Measurements from ENCODE around the gene SLC39A5. TPM values are rescaled to one million over a fixed set of nuclear protein-coding genes. Genes with fewer than 3 reads are reported as not detected.
"Not testable (repeated sequence)": the region's sequence is repeated elsewhere in the genome, so short reads cannot be mapped to it uniquely, and the experiment has no call there.

Gene SLC39A5
- total RNA-seq, 5 donors from 2014 or later (not counting 1 experiment from before 2014, with no cell fraction given): 0.57 to 1.4 (median 0.58) TPM; not detected in 2

- no peak overlapping the region for H3K4me3 Mint-ChIP-seq
- H3K4me3 ChIP-seq (ENCODE audit: control insufficient read depth in 1 of 2, extremely low read depth in 1 of 2, low read length in 1 of 2): no peak overlapping the region
- H3K9me3 ChIP-seq: no peaks in the 10 kb centered on the region
- H3K27ac Mint-ChIP-seq: no peak overlapping the region
- ChIA-PET CTCF (no interaction called here), POLR2A (no interaction called here)
- H3K27me3 ChIP-seq (replicated peaks in 1 of 2; ENCODE audit: control insufficient read depth in 2 of 2, extremely low read depth in 1 of 2, insufficient read depth in 2 of 2, low read length in 1 of 2): no peaks in the 10 kb centered on the region
- H3K4me1 ChIP-seq (ENCODE audit: control insufficient read depth in 1 of 2, extremely low read depth in 1 of 2, insufficient read depth in 2 of 2, low read length in 2 of 2): peaks cover 7 to 27% of the 10 kb centered on the region in 2 experiments
- ATAC-seq (replicated peaks in 1 of 4) (no peak), DNase-seq (no peak)
- peaks cover 6% of the 10 kb centered on the region for H3K36me3 Mint-ChIP-seq
- H3K27ac ChIP-seq (ENCODE audit: low read length): no peak overlapping the region
- no peaks in the 10 kb centered on the region for H3K27me3 Mint-ChIP-seq
- no peaks in the 10 kb centered on the region for H3K9me3 Mint-ChIP-seq
- peaks cover 20 to 25% (median 22%) of the 10 kb centered on the region in 3 donors for H3K4me1 Mint-ChIP-seq
- H3K36me3 ChIP-seq (ENCODE audit: control insufficient read depth in 2 of 2, extremely low read depth in 1 of 2, insufficient read depth in 1 of 2, low read length in 1 of 2): peaks cover 2 to 10% of the 10 kb centered on the region in 2 donors
- 91% methylated on average over 5 of the region's 8 CpGs for WGBS (ENCODE audit: insufficient coverage)
Observed at GRCh38 chr12:56260380-56260779, 30.5 kb downstream of the SLC39A5 start.

- ATAC-seq (replicated peaks in 1 of 4): no peak
- no peak for DNase-seq
- Mint-ChIP-seq H3K4me1 (peaks cover 18 to 24% (median 24%) of the 10 kb centered on the region in 3 donors), H3K9me3 (no peaks in the 10 kb centered on the region), H3K27me3 (no peaks in the 10 kb centered on the region), H3K27ac (no peak overlapping the region), H3K4me3 (no peak overlapping the region), H3K36me3 (peaks cover 4% of the 10 kb centered on the region)
- Histone ChIP-seq H3K9me3 (no peaks in the 10 kb centered on the region), H3K36me3 (ENCODE audit: control insufficient read depth in 2 of 2, extremely low read depth in 1 of 2, insufficient read depth in 1 of 2, low read length in 1 of 2) (peaks cover under 1 to 6% of the 10 kb centered on the region in 2 donors), H3K27me3 (replicated peaks in 1 of 2; ENCODE audit: control insufficient read depth in 2 of 2, extremely low read depth in 1 of 2, insufficient read depth in 2 of 2, low read length in 1 of 2) (no peaks in the 10 kb centered on the region), H3K4me3 (ENCODE audit: control insufficient read depth in 1 of 2, extremely low read depth in 1 of 2, low read length in 1 of 2) (no peak overlapping the region), H3K27ac (ENCODE audit: low read length) (no peak overlapping the region), H3K4me1 (ENCODE audit: control insufficient read depth in 1 of 2, extremely low read depth in 1 of 2, insufficient read depth in 2 of 2, low read length in 2 of 2) (peaks cover 7 to 31% of the 10 kb centered on the region in 2 experiments)
- POLR2A ChIA-PET: no interaction called here
- WGBS (ENCODE audit: insufficient coverage): 82% methylated on average over 3 of the region's 3 CpGs
- CTCF ChIA-PET: no interaction called here
Observed at GRCh38 chr12:56260921-56261320, 31.1 kb downstream of the SLC39A5 start.

- DNase-seq: no peak
- Histone ChIP-seq H3K36me3 (ENCODE audit: control insufficient read depth in 2 of 2, extremely low read depth in 1 of 2, insufficient read depth in 1 of 2, low read length in 1 of 2) (peaks cover 0 to 2% of the 10 kb centered on the region in 2 donors), H3K9me3 (no peaks in the 10 kb centered on the region), H3K27me3 (replicated peaks in 1 of 2; ENCODE audit: control insufficient read depth in 2 of 2, extremely low read depth in 1 of 2, insufficient read depth in 2 of 2, low read length in 1 of 2) (no peaks in the 10 kb centered on the region), H3K4me1 (ENCODE audit: control insufficient read depth in 1 of 2, extremely low read depth in 1 of 2, insufficient read depth in 2 of 2, low read length in 2 of 2) (peaks cover 12 to 33% of the 10 kb centered on the region in 2 experiments), H3K27ac (ENCODE audit: low read length) (no peak overlapping the region), H3K4me3 (ENCODE audit: control insufficient read depth in 1 of 2, extremely low read depth in 1 of 2, low read length in 1 of 2) (no peak overlapping the region)
- Mint-ChIP-seq H3K9me3 (no peaks in the 10 kb centered on the region), H3K4me3 (no peak overlapping the region), H3K4me1 (peaks cover 17 to 22% (median 22%) of the 10 kb centered on the region in 3 donors), H3K27me3 (no peaks in the 10 kb centered on the region), H3K27ac (no peak overlapping the region), H3K36me3 (no peaks in the 10 kb centered on the region)
- ChIA-PET CTCF (no interaction called here), POLR2A (no interaction called here)
- 78% methylated on average over 4 of the region's 5 CpGs for WGBS (ENCODE audit: insufficient coverage)
- ATAC-seq (replicated peaks in 1 of 4): no peak
Observed at GRCh38 chr12:56261503-56262232, 31.8 kb downstream of the SLC39A5 start.

GRCh38 chr12:56262955-56263354 lies 33.1 kb downstream of the SLC39A5 start:
- ATAC-seq (replicated peaks in 1 of 4); H3K9me3 Mint-ChIP-seq; H3K36me3 Mint-ChIP-seq; H3K27ac ChIP-seq (ENCODE audit: low read length); H3K9me3 ChIP-seq; H3K27me3 ChIP-seq (replicated peaks in 1 of 2; ENCODE audit: control insufficient read depth in 2 of 2, extremely low read depth in 1 of 2, insufficient read depth in 2 of 2, low read length in 1 of 2); H3K4me3 ChIP-seq (ENCODE audit: control insufficient read depth in 1 of 2, extremely low read depth in 1 of 2, low read length in 1 of 2); POLR2A ChIA-PET; H3K27me3 Mint-ChIP-seq; DNase-seq; H3K4me3 Mint-ChIP-seq; H3K27ac Mint-ChIP-seq; H3K36me3 ChIP-seq (ENCODE audit: control insufficient read depth in 2 of 2, extremely low read depth in 1 of 2, insufficient read depth in 1 of 2, low read length in 1 of 2): not testable (repeated sequence)
- WGBS (ENCODE audit: insufficient coverage): 60% methylated on average over 1 of the region's 7 CpGs
- peaks cover 9 to 29% of the 10 kb centered on the region in 2 experiments for H3K4me1 ChIP-seq (ENCODE audit: control insufficient read depth in 1 of 2, extremely low read depth in 1 of 2, insufficient read depth in 2 of 2, low read length in 2 of 2)
- CTCF ChIA-PET: interaction anchor here in 1 of 2 donors (0.7 kb wide), 2 partner anchors 44 to 399 kb away, joined by 3 to 4 read pairs; no protein-coding TSS in a partner anchor
- H3K4me1 Mint-ChIP-seq: peaks cover 23 to 26% (median 24%) of the 10 kb centered on the region in 3 donors

GRCh38 chr12:56266068-56266692 lies 36.3 kb downstream of the SLC39A5 start:
- not testable (repeated sequence) for H3K27me3 Mint-ChIP-seq; H3K36me3 Mint-ChIP-seq; H3K9me3 ChIP-seq; H3K9me3 Mint-ChIP-seq; DNase-seq; ATAC-seq (replicated peaks in 1 of 4); H3K27me3 ChIP-seq (replicated peaks in 1 of 2; ENCODE audit: control insufficient read depth in 2 of 2, extremely low read depth in 1 of 2, insufficient read depth in 2 of 2, low read length in 1 of 2)
- CTCF ChIA-PET: interaction anchor here (0.6 to 2.5 kb wide), 12 partner anchors 8 to 1400 kb away, joined by 3 to 13 read pairs (median 3); partner anchors contain the start of genes ANKRD52 (in 1 of the 2), CS (in 1 of the 2), ESYT1 (in 1 of the 2) and PA2G4 (in 1 of the 2)
- WGBS (ENCODE audit: insufficient coverage): 39% methylated on average over 9 of the region's 16 CpGs
- peaks cover 0 to 17% of the 10 kb centered on the region in 2 donors for H3K36me3 ChIP-seq (ENCODE audit: control insufficient read depth in 2 of 2, extremely low read depth in 1 of 2, insufficient read depth in 1 of 2, low read length in 1 of 2)
- peak overlapping the region; percentile 83 to 89 (median 89) for H3K4me3 Mint-ChIP-seq
- peaks cover 5 to 19% of the 10 kb centered on the region in 2 experiments for H3K4me1 ChIP-seq (ENCODE audit: control insufficient read depth in 1 of 2, extremely low read depth in 1 of 2, insufficient read depth in 2 of 2, low read length in 2 of 2)
- H3K4me1 Mint-ChIP-seq: peaks cover 18 to 21% (median 21%) of the 10 kb centered on the region in 3 donors
- H3K27ac Mint-ChIP-seq: peak overlapping the region; percentile 97
- peak overlapping the region; percentile 94 for H3K27ac ChIP-seq (ENCODE audit: low read length)
- peak overlapping the region; percentile 63 to 91 for H3K4me3 ChIP-seq (ENCODE audit: control insufficient read depth in 1 of 2, extremely low read depth in 1 of 2, low read length in 1 of 2)
- POLR2A ChIA-PET: interaction anchor here in 1 of 2 donors (0.5 to 1.0 kb wide), 4 partner anchors 8 to 193 kb away, joined by 3 to 4 read pairs (median 3); partner anchors contain the start of genes ANKRD52 and RPL41

Data from T-cell (primary cell).